GM12878 (cell line): ENCODE data around the gene ZNF641. TPM values are rescaled to one million over a fixed set of nuclear protein-coding genes. Genes with fewer than 3 reads are reported as not detected.
A peak's percentile ranks its signal among the peaks of the same experiment; 100 is the strongest.

ENCODE experiments used
- ATAC-seq: fragments of 200-7000 bp; cut with Tn5 transposase; 3 replicates; pipeline ENCODE4 v1.9.1; 2020; ENCODE audit warnings: mild to moderate bottlenecking, moderate library complexity
- BruUV-seq: library from RNA; stranded (reverse); fragments of 400-500 nt; replicated peaks from 2 replicates; lab custom pipeline; 2021; lab: Mats Ljungman, UMichigan
- CTCF ChIA-PET: fragments of 300-600 bp; sonication (Branson Sonifier 250); formaldehyde crosslinking; extraction: SDS; loops from one replicate; lab custom pipeline; 2021; ENCODE audit warnings: inconsistent platforms; lab: Yijun Ruan, JAX
- POLR2A ChIA-PET: fragments of 350-600 bp; formaldehyde crosslinking; extraction: SDS; loops from one replicate; lab custom pipeline; 2021; ENCODE audit warnings: inconsistent platforms; lab: Charles Lee
- RAD21 ChIA-PET: fragments of 300-600 bp; sonication (Branson Sonifier 250); formaldehyde crosslinking; loops from one replicate; lab custom pipeline; 2023; ENCODE audit warnings: antibody characterized with exemption; ENCODE audit not compliant: unreplicated experiment; lab: Charles Lee
- SMC1A ChIA-PET: fragments of 300-600 bp; sonication (Branson Sonifier 250); formaldehyde crosslinking; loops from one replicate; lab custom pipeline; 2023; ENCODE audit not compliant: unreplicated experiment, uncharacterized antibody; lab: Charles Lee
- DNase-seq: peaks from one replicate; pipeline ENCODE4 v3.0.0-alpha.2; 2011; ENCODE audit warnings: low read depth, low spot score
- FAIRE-seq: peaks from 3 replicates; lab custom pipeline; 2011; peaks lifted over from hg19 to GRCh38; lab: Jason Lieb, UNC
- H2AFZ ChIP-seq: 2 replicates; pipeline ENCODE4 v1.6.0; 2011; ENCODE audit warnings: low read depth, low read length, control low read depth; ENCODE audit not compliant: control insufficient read depth
- H3K27ac ChIP-seq: 2 replicates; pipeline ENCODE4 v1.5.1; 2011; ENCODE audit warnings: control low read depth; ENCODE audit not compliant: control insufficient read depth, insufficient read depth
- H3K27me3 ChIP-seq, 2 experiments: replicated peaks in 1 of 2; 2 replicates each; pipeline versions ENCODE4 v1.6.0 to v1.6.1; 2011; ENCODE audit warnings: low read length in 1 of 2; ENCODE audit not compliant: control insufficient read depth in 2 of 2, insufficient read depth in 2 of 2
- H3K36me3 ChIP-seq, 2 experiments: 2 replicates each; pipeline ENCODE4 v1.5.1; 2011; ENCODE audit warnings: low read length in 1 of 2; ENCODE audit not compliant: control insufficient read depth in 2 of 2, insufficient read depth in 2 of 2
- H3K4me1 ChIP-seq: 2 replicates; pipeline ENCODE4 v1.6.1; 2011; ENCODE audit warnings: mild to moderate bottlenecking, low read length, moderate library complexity, mixed read lengths; ENCODE audit not compliant: control insufficient read depth, insufficient read depth
- H3K4me2 ChIP-seq: 2 replicates; pipeline ENCODE4 v1.6.0; 2011; ENCODE audit warnings: control low read depth; ENCODE audit not compliant: control insufficient read depth, insufficient read depth
- H3K4me3 ChIP-seq: fragments of 200-600 bp; sonication (generic); 2 replicates; pipeline ENCODE4 v1.5.1; 2016
- H3K79me2 ChIP-seq: 2 replicates; pipeline ENCODE4 v1.6.0; 2011; ENCODE audit warnings: low read length; ENCODE audit not compliant: control insufficient read depth, insufficient read depth
- H3K9ac ChIP-seq: 2 replicates; pipeline ENCODE4 v1.8.0; 2011; ENCODE audit warnings: low read length, control low read depth, mixed read lengths; ENCODE audit not compliant: control insufficient read depth, insufficient read depth
- H3K9me3 ChIP-seq: replicated peaks from 3 replicates; pipeline ENCODE4 v1.5.1; 2011; ENCODE audit warnings: mild to moderate bottlenecking, low read length; ENCODE audit not compliant: control insufficient read depth, insufficient read depth
- H4K20me1 ChIP-seq: 2 replicates; pipeline ENCODE4 v1.6.0; 2011; ENCODE audit not compliant: control insufficient read depth, insufficient read depth
- CBFB ChIP-seq: IDR thresholded peaks from 2 replicates; pipeline ENCODE4 v1.6.1; 2016; ENCODE audit warnings: antibody characterized with exemption, low read depth
- CBX3 ChIP-seq: fragments of 200-600 bp; sonication (generic); IDR thresholded peaks from 2 replicates; pipeline ENCODE4 v1.6.1; 2016; ENCODE audit warnings: low read depth, borderline replicate concordance
- CBX5 ChIP-seq: sonication (generic); IDR thresholded peaks from 2 replicates; pipeline ENCODE4 v1.6.1; 2016; ENCODE audit warnings: low read depth, moderate library complexity, mild to moderate bottlenecking, inconsistent platforms
- CHD4 ChIP-seq: fragments of 200-600 bp; sonication (generic); IDR thresholded peaks from 2 replicates; pipeline ENCODE4 v1.6.1; 2016; ENCODE audit warnings: mild to moderate bottlenecking
- CREM ChIP-seq: IDR thresholded peaks from 2 replicates; pipeline ENCODE4 v1.6.1; 2014; ENCODE audit warnings: antibody characterized with exemption, low read depth
- CTCF ChIP-seq, 3 experiments: IDR thresholded peaks in 2 of 3; conservative IDR thresholded peaks in 1 of 3; 2 replicates each; pipeline ENCODE4 v1.5.1; 2011; ENCODE audit warnings: low read depth in 3 of 3, low read length in 3 of 3, mild to moderate bottlenecking in 3 of 3, control low read depth in 2 of 3, moderate library complexity in 2 of 3, inconsistent platforms in 1 of 3, mixed read lengths in 1 of 3; ENCODE audit not compliant: control insufficient read depth in 2 of 3, insufficient read depth in 1 of 3; ENCODE audit errors: extremely low read depth in 1 of 3
- FOXK2 ChIP-seq: fragments of 450-650 bp; IDR thresholded peaks from 2 replicates; pipeline ENCODE4 v1.6.1; 2017; ENCODE audit warnings: mild to moderate bottlenecking, moderate library complexity
- IKZF1 ChIP-seq: fragments of 450-650 bp; conservative IDR thresholded peaks from 2 replicates; pipeline ENCODE4 v1.6.1; 2017; ENCODE audit warnings: antibody characterized with exemption, mild to moderate bottlenecking
- JUNB ChIP-seq: IDR thresholded peaks from 2 replicates; pipeline ENCODE4 v1.6.1; 2016; ENCODE audit warnings: antibody characterized with exemption, mild to moderate bottlenecking
- JUND ChIP-seq: IDR thresholded peaks from 2 replicates; pipeline ENCODE4 v1.6.1; 2012; ENCODE audit warnings: low read depth, mild to moderate bottlenecking, low read length, improper control_type of control experiment, moderate library complexity
- LARP7 ChIP-seq: fragments of 450-650 bp; IDR thresholded peaks from 2 replicates; pipeline ENCODE4 v1.6.1; 2017; ENCODE audit warnings: mild to moderate bottlenecking
- PAX5 ChIP-seq: IDR thresholded peaks from 2 replicates; pipeline ENCODE4 v1.6.1; 2011; ENCODE audit warnings: low read depth, low read length, borderline replicate concordance
- PAX8 ChIP-seq: fragments of 450-650 bp; IDR thresholded peaks from 2 replicates; pipeline ENCODE4 v1.6.1; 2017; ENCODE audit warnings: mild to moderate bottlenecking, moderate library complexity
- RBBP5 ChIP-seq: fragments of 200-600 bp; sonication (generic); conservative IDR thresholded peaks from 2 replicates; pipeline ENCODE4 v1.6.1; 2016
- STAT3 ChIP-seq: IDR thresholded peaks from 2 replicates; pipeline ENCODE4 v1.6.1; 2011; ENCODE audit warnings: low read depth, low read length, improper control_type of control experiment
- TBL1XR1 ChIP-seq: IDR thresholded peaks from 2 replicates; pipeline ENCODE4 v1.6.1; 2012; ENCODE audit warnings: low read depth, low read length, improper control_type of control experiment
- ZNF384 ChIP-seq: IDR thresholded peaks from 2 replicates; pipeline ENCODE4 v1.6.1; 2012; ENCODE audit warnings: low read depth, mild to moderate bottlenecking, low read length, improper control_type of control experiment, borderline replicate concordance
- WGBS: methylation state at CpG from one replicate; pipeline ENCODE4 v1.1.6; 2016; ENCODE audit warnings: low lambda C conversion rate; ENCODE audit not compliant: insufficient replicate concordance, insufficient coverage; ENCODE audit errors: missing lambda C conversion rate; 5-methylcytosine and 5-hydroxymethylcytosine counted together
- in situ Hi-C: fragments of 300-500 bp; cut with MboI; formaldehyde crosslinking; loops from 9 replicates; pipeline ENCODE4 v1.14.3; 2018; ENCODE audit warnings: mixed read lengths
- intact Hi-C: fragments of 100-400 bp; cut with micrococcal nuclease; formaldehyde crosslinking; loops from one replicate; pipeline ENCODE4 v1.14.2; 2022; ENCODE audit not compliant: unreplicated experiment
- polyA plus RNA-seq, 11 experiments: library from polyadenylated mRNA; depleted of rRNA in 4 of 11; unstranded in 6 of 11; stranded (reverse) in 5 of 11; fragments of >200 nt; fragmentation: Nextera tagmentation in 4 of 11; fragmentation: Illumina TruSeq in 1 of 11; extraction: Ambion mirVana in 4 of 11; extraction: Trizol in 1 of 11; gene quantifications; 1 replicate in 1 of 11; 2 replicates in 10 of 11; pipeline versions ENCODE4 v1.2.1 to v1.2.3, GENCODE V29; 2011 to 2016; ENCODE audit warnings: inconsistent platforms in 2 of 11, missing spikeins in 2 of 11, low read depth in 1 of 11
- total RNA-seq, 4 experiments: library from RNA; depleted of rRNA in 3 of 4; stranded (reverse); fragments of >200 nt in 3 of 4; fragmentation: Illumina TruSeq in 1 of 4; extraction: Trizol in 1 of 4; gene quantifications; 2 replicates each; pipeline versions ENCODE4 v1.2.1 to v1.2.3, GENCODE V29; 2013 to 2021
- TF ChIP-seq, protein P1 (sequence below): fragments of 450-650 bp; IDR thresholded peaks from 2 replicates; pipeline ENCODE4 v1.6.1; 2016; ENCODE audit warnings: mild to moderate bottlenecking
- TF ChIP-seq, protein P2 (sequence below): IDR thresholded peaks from 2 replicates; pipeline ENCODE4 v1.6.1; 2012; ENCODE audit warnings: low read depth, low read length, improper control_type of control experiment
- TF ChIP-seq, protein P3 (sequence below): IDR thresholded peaks from 2 replicates; pipeline ENCODE4 v1.6.1; 2011; ENCODE audit warnings: borderline replicate concordance, low read depth, mild to moderate bottlenecking, moderate library complexity, mixed read lengths, low read length; ENCODE audit not compliant: insufficient read depth; ENCODE audit errors: extremely low read length

The ZNF641 gene
- total and polyA plus RNA-seq, 10 of the 15 experiments (the other 5 are each of a cell fraction or from before 2014, with no cell fraction given), result 1.1 to 10.3 (median 6.3) TPM

DNA sequence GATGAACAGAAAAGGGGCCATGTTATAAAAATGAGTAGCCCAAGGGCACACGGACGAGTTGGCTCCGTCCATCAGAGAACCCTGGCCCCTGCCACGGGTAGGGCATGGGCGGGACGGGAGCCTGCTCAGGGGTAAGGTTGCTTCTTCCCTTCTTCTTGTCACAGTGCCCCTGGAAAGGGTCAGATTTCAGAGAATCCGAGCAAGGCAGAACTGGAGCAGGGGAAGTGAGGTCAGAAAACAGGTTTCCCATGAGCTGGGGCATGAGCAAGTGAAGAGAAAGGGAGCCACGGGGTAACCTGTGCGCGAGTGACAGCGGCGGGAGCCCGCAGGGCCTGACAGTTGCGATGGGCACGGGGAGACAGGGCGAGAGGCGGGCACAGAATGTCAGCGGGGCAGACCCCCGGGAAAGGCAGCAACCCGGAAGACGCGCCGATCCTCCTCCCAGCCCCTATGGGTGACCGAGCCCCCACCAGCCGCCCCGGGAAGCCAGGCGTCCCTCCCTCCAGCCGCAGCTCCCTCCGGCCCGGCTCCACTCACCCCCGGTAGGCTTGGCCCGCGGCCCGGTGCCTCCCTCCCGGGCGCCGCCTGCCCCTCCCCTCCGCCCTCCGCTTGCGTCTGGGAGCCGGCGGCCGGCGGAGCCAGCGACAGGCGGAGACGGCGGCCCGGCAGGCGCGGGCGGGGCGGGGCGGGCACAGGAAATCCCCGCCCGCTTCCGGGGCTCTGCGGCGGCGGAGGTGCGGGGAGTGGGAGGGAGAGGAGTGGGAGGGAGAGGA is at the start of gene ZNF641 (continued):
- no peak for TF ChIP-seq CTCF (IDR thresholded peaks at IDR 0.05 in 2 of 3, conservative IDR thresholded peaks at IDR 0.05 in 1 of 3; ENCODE audit: control insufficient read depth in 2 of 3, extremely low read depth in 1 of 3, insufficient read depth in 1 of 3, low read depth in 3 of 3, low read length in 3 of 3)
- 0 out of 2 replicates have a peak, but pooled peaks have one; percentile 8 for TF ChIP-seq TBL1XR1
- no peak for TF ChIP-seq ZNF384
- TF ChIP-seq, protein P1, sequence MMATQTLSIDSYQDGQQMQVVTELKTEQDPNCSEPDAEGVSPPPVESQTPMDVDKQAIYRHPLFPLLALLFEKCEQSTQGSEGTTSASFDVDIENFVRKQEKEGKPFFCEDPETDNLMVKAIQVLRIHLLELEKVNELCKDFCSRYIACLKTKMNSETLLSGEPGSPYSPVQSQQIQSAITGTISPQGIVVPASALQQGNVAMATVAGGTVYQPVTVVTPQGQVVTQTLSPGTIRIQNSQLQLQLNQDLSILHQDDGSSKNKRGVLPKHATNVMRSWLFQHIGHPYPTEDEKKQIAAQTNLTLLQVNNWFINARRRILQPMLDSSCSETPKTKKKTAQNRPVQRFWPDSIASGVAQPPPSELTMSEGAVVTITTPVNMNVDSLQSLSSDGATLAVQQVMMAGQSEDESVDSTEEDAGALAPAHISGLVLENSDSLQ, result peak; percentile 61
- TF ChIP-seq LARP7, result peak; percentile 50
- peak; percentile 55 for TF ChIP-seq IKZF1
- TF ChIP-seq PAX5, result 0 out of 2 replicates have a peak, but pooled peaks have one; percentile 4
- peak; percentile 16; the same call in 1 of the 2 replicates for TF ChIP-seq CREM

DNA sequence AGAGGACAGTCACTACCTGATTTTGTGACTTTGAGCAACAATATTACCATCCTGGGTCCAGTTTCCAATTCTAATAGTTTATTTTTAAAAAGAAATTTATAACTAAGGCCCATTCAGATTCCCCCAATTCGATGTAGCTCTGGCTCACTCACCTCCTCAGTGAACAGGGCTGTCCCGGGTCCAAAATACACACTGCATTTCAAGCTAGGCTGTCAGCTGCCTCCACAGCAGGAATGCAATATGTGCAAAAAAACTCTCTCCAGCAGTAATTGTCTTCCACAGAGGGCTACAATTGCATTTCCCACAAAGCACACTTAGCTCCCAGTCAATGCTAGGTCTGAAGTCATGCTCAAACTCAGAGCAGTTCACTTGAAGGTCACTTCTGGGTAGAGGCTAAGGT is 39.3 kb upstream of the ZNF641 start:
- Histone ChIP-seq H3K4me3 (no peak overlapping the region), H3K36me3 (no peaks in the 10 kb centered on the region), H3K27me3 (no peaks in the 10 kb centered on the region), H3K4me2 (no peak overlapping the region), H3K4me1 (no peaks in the 10 kb centered on the region), H3K9ac (no peak overlapping the region), H3K79me2 (no peaks in the 10 kb centered on the region), H3K9me3 (no peaks in the 10 kb centered on the region), H2AFZ (no peak overlapping the region), H4K20me1 (no peaks in the 10 kb centered on the region), H3K27ac (no peak overlapping the region)
- BruUV-seq, result no TSS peak
- DNase-seq (no peak), FAIRE-seq (no peak), ATAC-seq (no peak)
- ChIA-PET POLR2A (no interaction called here), CTCF (no interaction called here), SMC1A (no interaction called here), RAD21 (no interaction called here)
- intact Hi-C loops, result no loop called here
- 23% methylated on average over 2 of the region's 2 CpGs for WGBS
- in situ Hi-C loops, result no loop called here
- TF ChIP-seq, protein P2, sequence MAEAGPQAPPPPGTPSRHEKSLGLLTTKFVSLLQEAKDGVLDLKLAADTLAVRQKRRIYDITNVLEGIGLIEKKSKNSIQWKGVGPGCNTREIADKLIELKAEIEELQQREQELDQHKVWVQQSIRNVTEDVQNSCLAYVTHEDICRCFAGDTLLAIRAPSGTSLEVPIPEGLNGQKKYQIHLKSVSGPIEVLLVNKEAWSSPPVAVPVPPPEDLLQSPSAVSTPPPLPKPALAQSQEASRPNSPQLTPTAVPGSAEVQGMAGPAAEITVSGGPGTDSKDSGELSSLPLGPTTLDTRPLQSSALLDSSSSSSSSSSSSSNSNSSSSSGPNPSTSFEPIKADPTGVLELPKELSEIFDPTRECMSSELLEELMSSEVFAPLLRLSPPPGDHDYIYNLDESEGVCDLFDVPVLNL, result no peak
- no peak for TF ChIP-seq CBX5
- no peak for TF ChIP-seq FOXK2
- TF ChIP-seq CHD4, result no peak
- no peak for TF ChIP-seq TBL1XR1
- TF ChIP-seq CBFB, result no peak
- TF ChIP-seq CBX3, result no peak
- TF ChIP-seq, protein P3, sequence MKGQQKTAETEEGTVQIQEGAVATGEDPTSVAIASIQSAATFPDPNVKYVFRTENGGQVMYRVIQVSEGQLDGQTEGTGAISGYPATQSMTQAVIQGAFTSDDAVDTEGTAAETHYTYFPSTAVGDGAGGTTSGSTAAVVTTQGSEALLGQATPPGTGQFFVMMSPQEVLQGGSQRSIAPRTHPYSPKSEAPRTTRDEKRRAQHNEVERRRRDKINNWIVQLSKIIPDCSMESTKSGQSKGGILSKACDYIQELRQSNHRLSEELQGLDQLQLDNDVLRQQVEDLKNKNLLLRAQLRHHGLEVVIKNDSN, result no peak
- no peak for TF ChIP-seq RBBP5
- TF ChIP-seq PAX8, result no peak
- TF ChIP-seq JUND, result no peak
- TF ChIP-seq JUNB, result no peak
- TF ChIP-seq STAT3, result no peak
